GM21423 (cell line): Measurements from ENCODE around the gene AGBL3.

Source experiments
- ATAC-seq: cut with Tn5 transposase; IDR thresholded peaks from one replicate; pipeline ENCODE4 v1.9.1; 2021; ENCODE audit warnings: mild to moderate bottlenecking, moderate library complexity; ENCODE audit not compliant: unreplicated experiment

Gene AGBL3

GRCh38 chr7:135129579-135129978 lies 143.3 kb downstream of the AGBL3 start:
- no peak for ATAC-seq

DNA sequence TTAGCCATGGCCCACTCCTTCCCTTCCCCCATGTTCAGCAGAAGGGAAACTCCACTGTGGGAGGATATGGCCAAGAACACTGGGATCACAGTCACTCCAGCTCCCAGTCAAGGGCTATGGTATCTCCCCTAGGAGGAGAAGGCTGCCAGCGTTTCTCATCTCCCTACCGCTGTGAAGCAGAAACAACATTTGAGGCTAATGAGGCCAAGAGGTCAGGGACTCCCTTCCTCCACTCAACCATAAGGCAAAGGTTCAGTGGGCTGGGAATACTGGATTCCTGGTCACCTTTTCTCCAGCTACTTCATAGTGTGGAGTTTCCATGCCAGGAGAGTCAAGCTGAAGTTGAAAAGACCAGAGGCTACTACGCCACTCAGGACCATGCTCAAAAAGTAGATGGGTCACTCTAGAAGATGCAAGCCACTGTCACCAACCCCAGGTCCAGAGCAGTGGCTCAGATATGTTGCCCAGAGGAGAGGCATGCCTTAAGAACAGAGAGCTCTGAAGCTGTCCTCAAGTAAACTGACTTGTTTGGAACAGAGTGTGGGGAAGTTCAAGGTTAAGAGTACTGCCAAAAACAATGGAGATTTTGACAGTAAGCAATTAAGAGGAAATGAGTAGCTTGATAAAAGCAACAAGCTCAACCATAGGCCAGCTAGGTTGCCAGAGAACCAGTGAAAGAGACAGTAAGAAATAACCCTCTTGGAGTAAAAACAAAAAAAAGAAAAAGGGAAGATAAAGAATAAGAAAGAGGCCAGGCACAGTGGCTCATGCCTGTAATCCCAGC lies 157.8 kb downstream of the AGBL3 start:
- ATAC-seq, result no peak

- ATAC-seq, result no peak
Measured at GRCh38 chr7:135147341-135147898, 161.1 kb downstream of the AGBL3 start.

DNA sequence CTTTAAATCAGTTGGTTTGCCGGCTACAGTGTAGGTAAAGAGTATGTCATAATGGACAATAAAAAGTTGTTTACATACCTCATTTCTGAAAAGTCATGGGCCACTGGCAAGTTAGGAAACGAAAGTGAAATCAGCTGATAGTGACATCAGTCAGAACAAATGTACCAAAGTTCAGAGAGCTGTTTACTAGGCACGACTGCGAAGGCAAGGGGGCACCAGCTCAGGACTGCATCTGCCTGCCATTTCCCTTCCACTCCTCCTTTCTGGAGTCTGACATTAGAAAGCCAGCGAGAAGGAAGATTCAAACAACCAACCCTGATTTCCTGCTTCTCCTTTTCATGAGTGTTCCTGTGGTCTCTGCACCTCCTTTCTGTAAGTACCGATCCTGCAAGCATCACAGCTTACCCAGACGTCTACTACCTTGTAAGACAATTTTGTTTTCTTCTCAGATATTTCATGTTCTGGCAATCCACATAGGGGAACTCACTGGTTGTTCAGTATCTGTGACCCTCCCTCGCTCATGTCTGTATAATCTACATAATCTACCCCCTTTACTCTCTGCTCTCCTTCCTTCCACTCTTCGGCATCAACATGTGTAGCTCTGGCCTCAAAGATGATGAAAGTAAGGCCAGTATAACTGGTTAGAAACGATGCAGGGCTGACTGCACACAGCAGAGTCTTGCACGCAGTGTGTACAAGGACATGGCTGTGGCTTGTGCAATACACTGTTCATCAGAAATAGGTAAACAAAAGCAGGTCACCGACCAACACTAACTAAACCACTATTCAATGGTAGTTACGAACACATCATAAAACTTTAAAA lies 161.8 kb downstream of the AGBL3 start, which contains the start of gene TMEM140:
Gene TMEM140 (plus strand): TSS at position 174 of the 823 bp plus-strand sequence. CDS start 16,370 bp downstream, outside the sequence.
- ATAC-seq, result peak; percentile 67

- no peak for ATAC-seq
Measured at GRCh38 chr7:135150072-135150782, 163.9 kb downstream of the AGBL3 start.

DNA sequence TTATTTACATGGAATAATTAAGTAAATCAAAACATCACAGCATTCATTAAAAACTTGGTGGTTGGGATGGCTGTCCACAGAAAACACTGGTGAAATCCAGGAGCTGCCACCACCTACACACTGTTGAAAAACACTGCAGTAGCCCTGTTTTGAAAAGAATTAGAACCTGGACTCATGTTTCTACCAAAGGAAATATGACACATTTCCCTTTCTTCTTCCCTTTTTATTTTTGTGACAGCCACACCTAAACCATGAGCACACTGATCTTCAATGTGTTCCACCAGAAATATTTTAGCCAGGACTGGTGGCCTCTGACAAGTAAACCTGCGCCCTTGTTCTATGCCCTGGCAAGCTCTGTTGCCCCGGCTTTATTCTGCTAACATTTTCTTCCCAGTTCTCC lies 164.8 kb downstream of the AGBL3 start:
- ATAC-seq, result no peak

- ATAC-seq, result peak; percentile 25
Measured at GRCh38 chr7:135151533-135151932, 165.2 kb downstream of the AGBL3 start.

DNA sequence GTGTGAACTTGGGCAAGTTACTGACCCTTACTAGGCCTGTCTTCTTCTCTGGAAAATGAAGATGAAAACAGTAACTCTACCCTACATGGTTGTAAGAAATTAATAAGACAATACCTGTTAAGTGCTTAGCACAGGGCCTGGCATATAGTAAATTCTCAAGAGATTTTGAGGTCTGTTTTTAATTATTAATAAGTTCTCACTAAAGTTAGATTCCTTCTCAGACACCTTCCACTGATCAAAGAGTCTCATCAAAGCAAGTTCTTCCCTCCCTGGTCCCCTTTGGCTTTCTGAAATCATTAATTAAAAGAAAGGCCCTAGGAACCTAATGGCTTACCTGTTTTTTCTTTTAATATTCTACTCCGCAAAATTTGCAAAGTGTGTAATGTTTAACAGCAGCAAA lies 166.1 kb downstream of the AGBL3 start:
- ATAC-seq, result no peak

GRCh38 chr7:135154734-135155133 lies 168.4 kb downstream of the AGBL3 start:
- no peak for ATAC-seq

GRCh38 chr7:135156290-135156689 lies 170.0 kb downstream of the AGBL3 start:
- ATAC-seq, result no peak

DNA sequence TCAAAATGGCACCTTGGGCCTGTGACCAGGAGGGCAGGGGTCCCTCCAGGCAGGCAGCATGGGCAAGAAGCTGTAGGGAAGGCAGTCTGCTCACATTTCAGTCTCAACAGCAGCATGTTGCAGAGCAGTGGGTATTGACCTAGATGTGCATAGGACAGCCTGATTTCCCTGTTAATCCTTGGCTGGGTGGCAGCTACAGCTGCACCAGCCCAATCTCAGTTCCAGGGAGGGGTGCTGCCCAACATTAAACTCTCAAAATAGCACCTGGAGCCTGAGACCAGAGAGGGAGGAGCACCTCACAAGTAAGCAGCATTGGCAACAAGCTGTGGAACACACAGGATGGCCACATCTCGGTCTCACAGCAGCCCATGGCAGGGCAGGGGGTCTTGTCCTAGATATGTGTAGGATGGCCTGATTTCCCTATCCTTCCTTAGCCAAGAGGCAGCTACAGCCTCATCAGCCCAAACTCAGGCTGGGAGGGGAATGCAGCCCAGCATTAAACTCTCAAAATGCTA lies 171.9 kb downstream of the AGBL3 start:
- ATAC-seq, result no peak

GRCh38 chr7:135158874-135159273 lies 172.6 kb downstream of the AGBL3 start:
- ATAC-seq, result no peak

DNA sequence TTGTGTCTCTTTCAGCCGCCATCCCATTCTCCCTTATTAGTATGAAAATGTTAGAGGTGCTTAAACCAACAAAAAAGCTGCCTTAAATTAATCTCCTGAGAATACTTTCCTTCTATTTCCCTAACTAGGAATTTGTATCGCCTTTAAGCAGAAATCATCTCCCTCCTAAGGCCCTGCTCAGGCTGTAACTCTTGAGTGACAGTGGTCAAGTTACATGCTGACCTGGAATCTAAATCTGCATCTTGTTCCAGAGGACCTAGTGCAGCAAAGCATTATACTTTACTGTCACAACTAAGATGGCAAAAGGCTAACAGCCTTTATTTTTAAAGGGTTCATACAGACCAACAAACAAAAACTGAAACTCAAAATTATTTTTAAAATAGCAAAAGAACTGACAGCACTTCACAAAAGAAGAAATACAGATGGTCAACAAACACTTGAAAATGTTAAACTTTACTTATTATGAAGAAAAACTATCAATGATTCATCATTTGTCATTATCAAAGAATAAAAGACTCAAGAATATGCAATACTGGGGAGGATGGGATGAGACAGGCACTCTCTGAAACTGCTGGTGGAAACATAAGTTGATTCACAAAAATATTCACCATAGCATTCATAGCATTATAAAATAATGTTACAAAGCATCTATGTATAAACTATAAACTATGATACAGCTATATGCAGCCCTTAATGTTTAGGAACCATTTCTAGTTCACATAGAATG lies 173.2 kb downstream of the AGBL3 start:
- no peak for ATAC-seq

DNA sequence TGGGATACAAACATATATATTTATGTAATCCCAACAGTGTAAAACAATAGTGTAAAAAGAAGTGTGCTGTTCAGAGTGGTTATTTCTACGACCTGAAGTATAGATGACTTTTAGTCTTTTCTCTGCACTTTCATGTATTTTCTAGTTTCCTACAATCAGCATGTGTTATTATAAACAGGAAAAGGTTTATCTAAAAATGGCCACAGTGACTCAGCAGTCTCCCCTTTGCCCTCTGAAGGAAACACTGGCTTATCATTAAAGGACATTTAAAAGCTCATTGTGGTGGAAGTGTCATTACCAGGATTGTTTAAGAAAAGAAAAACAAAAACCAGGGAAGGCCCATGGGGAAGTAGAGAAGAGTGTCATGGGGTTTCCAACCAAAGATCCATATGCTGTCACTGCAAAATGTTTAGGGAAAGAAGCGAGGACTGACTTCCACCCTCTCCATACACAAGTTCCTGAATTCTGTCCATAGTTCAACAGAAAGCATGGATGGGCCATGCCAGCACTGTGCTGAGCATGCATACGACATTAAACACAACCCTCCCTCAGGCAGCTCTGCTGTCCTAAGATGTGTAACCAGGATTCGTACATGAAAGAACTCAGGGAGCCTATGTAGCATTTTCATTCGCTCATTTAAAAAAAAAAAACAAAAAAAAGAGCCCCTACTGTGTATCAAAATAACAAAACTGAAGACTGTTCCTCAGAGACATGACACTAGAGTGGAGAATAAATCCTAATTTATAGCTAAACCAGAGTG lies 174.0 kb downstream of the AGBL3 start:
- peak; percentile 45 for ATAC-seq

GRCh38 chr7:135160858-135161653 lies 174.7 kb downstream of the AGBL3 start:
- no peak for ATAC-seq

DNA sequence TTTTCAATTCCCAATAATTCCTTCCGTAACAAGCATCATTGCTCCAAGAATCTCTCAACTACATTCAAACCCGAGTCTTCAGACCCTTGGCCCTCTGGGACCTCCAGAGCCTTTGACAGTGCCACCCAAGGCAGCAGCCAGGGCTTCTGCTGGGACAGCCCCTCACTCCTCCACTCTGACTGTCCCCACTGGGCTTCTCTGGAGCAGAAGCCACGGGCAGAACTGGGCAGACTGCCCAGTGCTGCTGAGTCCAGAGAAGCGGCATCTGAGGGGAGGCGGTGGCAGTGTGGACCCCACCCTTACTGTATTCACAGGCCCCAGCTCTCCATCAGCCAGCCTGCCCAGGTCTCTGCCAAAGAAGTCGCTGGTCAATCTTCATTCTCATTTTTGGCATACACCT lies 175.4 kb downstream of the AGBL3 start:
- no peak for ATAC-seq

GRCh38 chr7:135162382-135163001 lies 176.2 kb downstream of the AGBL3 start:
- no peak for ATAC-seq

DNA sequence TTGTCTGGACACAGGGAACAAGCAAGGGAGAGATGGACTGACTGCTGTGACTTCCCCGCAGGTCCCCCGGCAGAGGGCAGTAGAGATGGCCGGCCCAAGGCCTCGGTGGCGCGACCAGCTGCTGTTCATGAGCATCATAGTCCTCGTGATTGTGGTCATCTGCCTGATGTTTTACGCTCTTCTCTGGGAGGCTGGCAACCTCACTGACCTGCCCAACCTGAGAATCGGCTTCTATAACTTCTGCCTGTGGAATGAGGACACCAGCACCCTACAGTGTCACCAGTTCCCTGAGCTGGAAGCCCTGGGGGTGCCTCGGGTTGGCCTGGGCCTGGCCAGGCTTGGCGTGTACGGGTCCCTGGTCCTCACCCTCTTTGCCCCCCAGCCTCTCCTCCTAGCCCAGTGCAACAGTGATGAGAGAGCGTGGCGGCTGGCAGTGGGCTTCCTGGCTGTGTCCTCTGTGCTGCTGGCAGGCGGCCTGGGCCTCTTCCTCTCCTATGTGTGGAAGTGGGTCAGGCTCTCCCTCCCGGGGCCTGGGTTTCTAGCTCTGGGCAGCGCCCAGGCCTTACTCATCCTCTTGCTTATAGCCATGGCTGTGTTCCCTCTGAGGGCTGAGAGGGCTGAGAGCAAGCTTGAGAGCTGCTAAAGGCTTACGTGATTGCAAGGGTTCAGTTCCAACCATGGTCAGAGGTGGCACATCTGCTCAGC lies 178.2 kb downstream of the AGBL3 start:
- ATAC-seq, result no peak
